T-helper 17 cell (primary cell): ENCODE data around the gene IQCC. TPM values are rescaled to one million over a fixed set of nuclear protein-coding genes. Genes with fewer than 3 reads are reported as not detected.
A peak's percentile ranks its signal among the peaks of the same experiment; 100 is the strongest.
"Not testable (repeated sequence)": the region's sequence is repeated elsewhere in the genome, so short reads cannot be mapped to it uniquely, and the experiment has no call there.

Experiments used
- ATAC-seq: fragments of 150-1000 bp; cut with Tn5 transposase; 2 replicates; pipeline ENCODE4 v1.10.0; 2021; ENCODE audit warnings: mild to moderate bottlenecking, moderate library complexity
- DNase-seq, 3 donors: peaks; one replicate each; pipeline versions ENCODE4 v3.0.0 to v3.0.0-alpha.2; 2020 to 2021
- H3K9me3 ChIP-seq: one replicate; pipeline ENCODE4 v1.7.0; 2013; ENCODE audit warnings: low read length, mild to moderate bottlenecking; ENCODE audit not compliant: control insufficient read depth, poor library complexity, severe bottlenecking
- H3K27ac Mint-ChIP-seq: one replicate; pipeline ENCODE4 v1.8.0; 2022; ENCODE audit warnings: mild to moderate bottlenecking, moderate library complexity, mixed read lengths
- H3K27me3 Mint-ChIP-seq: one replicate; pipeline ENCODE4 v1.8.0; 2022; ENCODE audit warnings: mixed read lengths
- H3K36me3 Mint-ChIP-seq: one replicate; pipeline ENCODE4 v1.8.0; 2022; ENCODE audit warnings: low read depth, mixed read lengths
- H3K4me1 Mint-ChIP-seq: one replicate; pipeline ENCODE4 v1.8.0; 2022; ENCODE audit warnings: mild to moderate bottlenecking, mixed read lengths
- H3K4me3 Mint-ChIP-seq: one replicate; pipeline ENCODE4 v1.8.0; 2022; ENCODE audit warnings: mild to moderate bottlenecking, moderate library complexity, mixed read lengths
- total RNA-seq, 4 donors: library from RNA in 2 of 4; stranded (reverse) in 2 of 4; gene quantifications; one replicate each; pipeline ENCODE4 v1.2.3 and lab custom pipeline; 2022 to 2026

Gene IQCC
- total RNA-seq (1 to 10 TPM; 3.2 to 4.1 TPM), total RNA-seq (lab: John Stamatoyannopoulos, UW) (3.8 to 8.9 reads per million in 2 donors)

DNA sequence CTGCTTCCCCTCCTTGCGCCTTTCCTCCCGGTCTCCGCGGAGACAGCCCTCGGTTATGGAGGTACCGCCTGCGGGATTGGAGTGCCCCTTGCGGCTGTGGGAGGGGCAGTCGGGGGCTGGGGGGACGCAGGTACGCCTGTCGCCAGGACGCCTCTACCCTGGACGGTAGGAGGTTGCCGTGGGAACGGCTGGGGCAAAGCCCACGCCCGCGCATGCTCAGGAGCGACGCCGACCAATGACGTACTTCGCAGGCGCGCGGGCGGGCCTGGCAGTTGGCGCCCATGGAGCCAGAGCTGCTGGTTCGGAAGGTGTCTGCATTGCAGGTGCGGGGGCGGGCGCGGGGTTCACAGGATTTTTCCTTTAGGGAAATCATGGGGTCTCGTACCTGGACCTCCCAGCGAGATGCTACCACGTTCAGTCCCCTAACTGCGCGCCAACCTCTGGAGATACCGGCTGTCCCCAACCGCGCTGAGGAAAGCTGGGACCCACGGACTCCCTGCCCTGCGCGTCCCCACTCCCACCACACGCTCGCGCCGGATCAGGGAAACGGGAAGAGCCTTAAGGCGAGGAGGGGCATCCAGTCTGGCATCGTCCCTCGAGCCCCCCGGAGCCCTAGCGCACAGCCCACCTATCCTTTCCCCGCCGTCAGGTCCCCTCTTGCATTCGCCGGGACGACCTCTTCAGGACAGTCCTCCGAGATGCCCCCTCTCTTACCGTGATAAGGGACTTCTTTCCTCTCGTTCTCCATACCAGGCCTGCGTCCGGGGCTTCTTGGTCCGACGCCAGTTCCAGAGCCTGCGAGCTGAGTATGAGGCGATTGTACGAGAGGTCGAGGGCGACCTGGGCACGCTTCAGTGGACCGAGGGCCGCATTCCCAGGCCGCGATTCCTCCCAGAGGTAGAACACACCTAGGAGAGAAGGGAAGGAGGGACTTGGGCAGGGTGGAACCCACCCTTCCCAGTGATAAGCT is at the start of gene IQCC:
Gene IQCC, plus strand, starts transcription at position 271 of the 970 bp plus-strand sequence. Its CDS starts 11 bp downstream, at position 282.
- ATAC-seq = peak; percentile 68
- Mint-ChIP-seq H3K4me1 (peaks cover 29% of the 10 kb centered on the region), H3K4me3 (peak within 1 kb of the TSS; percentile 88), H3K27me3 (no peaks in the 10 kb centered on the region), H3K36me3 (no peaks in the 10 kb centered on the region), H3K27ac (peak within 1 kb of the TSS; percentile 92)
- no peaks in the 10 kb centered on the region for H3K9me3 ChIP-seq
- peak; percentile 81 to 82 (median 82) for DNase-seq

DNA sequence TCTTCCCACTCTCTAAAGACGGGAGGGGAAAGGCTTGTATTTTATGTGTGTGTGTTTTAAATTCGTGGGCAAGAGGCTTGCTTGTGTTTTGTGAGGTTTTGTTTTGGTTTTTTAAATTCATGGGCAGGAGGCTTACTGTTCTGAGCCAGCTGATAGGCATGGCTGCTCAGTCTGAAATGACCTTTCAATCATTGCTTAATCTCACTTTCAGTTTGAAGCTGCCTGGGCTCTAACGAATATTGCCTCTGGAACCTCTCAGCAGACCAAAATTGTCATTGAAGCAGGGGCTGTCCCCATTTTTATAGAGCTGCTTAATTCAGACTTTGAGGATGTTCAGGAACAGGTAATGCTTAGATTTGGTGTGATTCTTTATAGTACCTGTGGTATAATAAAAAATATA is 46.3 kb upstream of the IQCC start:
- peak overlapping the region; percentile 8 for H3K27ac Mint-ChIP-seq
- H3K36me3 Mint-ChIP-seq = peaks cover 13% of the 10 kb centered on the region
- no peaks in the 10 kb centered on the region for H3K27me3 Mint-ChIP-seq
- ATAC-seq (no peak), DNase-seq (no peak)
- H3K4me1 Mint-ChIP-seq = peaks cover 5% of the 10 kb centered on the region
- H3K4me3 Mint-ChIP-seq = no peak overlapping the region
- no peaks in the 10 kb centered on the region for H3K9me3 ChIP-seq

DNA sequence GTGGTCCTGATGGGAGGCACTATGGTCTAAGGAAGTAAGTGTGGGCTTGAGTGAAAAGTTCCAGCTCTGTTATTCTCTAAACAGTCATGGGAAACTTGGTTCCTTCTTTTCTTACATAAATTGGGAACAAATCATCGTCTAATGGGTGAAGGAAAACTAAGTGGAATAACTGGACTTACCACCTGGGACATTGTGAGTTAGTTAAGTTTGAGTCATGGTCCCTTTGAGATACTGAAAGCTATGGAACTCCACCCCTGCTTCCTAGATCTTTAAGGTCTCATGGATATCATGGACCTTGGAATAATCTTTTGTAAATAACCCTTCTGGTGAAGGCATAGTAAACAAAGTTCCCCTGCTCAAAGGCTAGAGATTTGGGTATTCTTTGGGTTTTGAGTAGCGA is 42.1 kb upstream of the IQCC start:
- H3K27ac Mint-ChIP-seq = no peak overlapping the region
- ATAC-seq (no peak), DNase-seq (no peak)
- no peaks in the 10 kb centered on the region for H3K27me3 Mint-ChIP-seq
- no peak overlapping the region for H3K4me3 Mint-ChIP-seq
- H3K9me3 ChIP-seq = no peaks in the 10 kb centered on the region
- peaks cover under 1% of the 10 kb centered on the region for H3K4me1 Mint-ChIP-seq
- H3K36me3 Mint-ChIP-seq = peaks cover 17% of the 10 kb centered on the region

DNA sequence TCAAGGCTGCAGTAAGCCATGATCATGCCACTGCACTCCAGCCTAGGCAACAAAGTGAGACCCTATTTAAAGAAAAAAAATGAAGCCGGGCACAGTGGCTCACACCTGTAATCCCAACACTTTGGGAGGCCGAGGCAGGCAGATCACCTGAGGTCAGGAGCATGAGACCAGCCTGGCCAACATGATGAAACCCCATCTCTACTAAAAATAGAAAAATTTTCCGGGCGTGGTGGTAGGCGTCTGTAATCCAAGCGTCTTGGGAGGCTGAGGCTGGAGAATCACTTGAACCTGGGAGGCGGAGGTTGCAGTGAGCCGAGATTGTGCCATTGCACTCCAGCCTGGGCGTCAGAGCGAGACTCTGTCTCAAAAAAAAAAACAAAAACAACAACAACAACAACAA is 39.8 kb upstream of the IQCC start:
- not testable (repeated sequence) for H3K27me3 Mint-ChIP-seq, ATAC-seq, H3K9me3 ChIP-seq, H3K4me3 Mint-ChIP-seq, DNase-seq, H3K4me1 Mint-ChIP-seq, H3K27ac Mint-ChIP-seq
- H3K36me3 Mint-ChIP-seq = peaks cover 22% of the 10 kb centered on the region

DNA sequence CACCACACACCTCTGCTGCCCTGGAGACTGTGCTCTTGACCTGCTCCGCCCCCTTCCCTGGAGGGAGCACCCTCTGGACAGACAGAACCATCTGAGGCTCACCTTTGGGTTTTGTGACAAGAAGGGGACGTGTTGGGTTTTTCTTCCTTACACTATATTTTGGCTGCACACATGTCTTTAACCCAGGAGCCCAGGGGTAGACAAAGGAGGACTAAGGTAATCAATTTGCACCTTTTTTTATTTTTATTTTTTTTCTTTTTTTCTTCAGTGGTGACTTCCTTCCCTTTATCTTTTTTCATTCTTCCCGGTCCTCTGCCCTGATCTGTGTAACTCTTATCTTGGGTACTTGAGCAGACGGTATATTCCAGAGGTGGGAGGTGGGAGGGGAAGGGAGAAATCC is 34.5 kb upstream of the IQCC start:
- no peaks in the 10 kb centered on the region for H3K27me3 Mint-ChIP-seq

DNA sequence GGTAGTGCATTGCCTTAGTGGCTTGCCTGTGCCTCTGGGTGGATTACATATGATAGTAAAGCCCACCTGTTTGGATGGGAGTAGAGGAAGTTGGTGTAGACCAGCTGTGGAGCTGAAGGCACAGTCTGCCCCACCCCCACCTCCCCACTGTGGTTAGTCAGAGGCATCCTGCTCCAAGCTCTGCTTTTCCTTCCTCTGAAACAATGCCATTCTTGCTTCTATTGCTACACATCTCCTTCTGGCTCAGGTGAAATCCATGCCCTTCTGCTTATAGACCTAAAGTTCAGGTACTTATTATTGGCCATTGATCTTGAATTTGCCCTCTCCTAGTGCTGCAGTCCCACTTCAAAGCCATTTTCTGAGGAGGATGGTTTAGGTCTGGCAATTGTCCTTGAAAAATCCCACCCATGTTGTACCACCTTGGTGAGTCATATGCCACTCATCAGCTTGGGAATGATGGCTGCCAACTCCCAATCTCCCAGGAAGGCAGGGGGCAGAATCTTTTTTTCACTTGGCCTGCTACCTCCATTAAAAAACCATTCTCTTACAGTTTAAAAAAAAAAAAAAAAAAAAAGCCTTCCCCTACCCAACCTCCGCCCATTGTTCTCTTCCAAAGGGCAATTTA is 32.7 kb upstream of the IQCC start:
- no peaks in the 10 kb centered on the region for H3K27me3 Mint-ChIP-seq
- no peaks in the 10 kb centered on the region for H3K9me3 ChIP-seq
- ATAC-seq (no peak), DNase-seq (no peak)
- H3K4me1 Mint-ChIP-seq = peaks cover 8% of the 10 kb centered on the region
- peaks cover 8% of the 10 kb centered on the region for H3K36me3 Mint-ChIP-seq
- H3K4me3 Mint-ChIP-seq = no peak overlapping the region
- peak overlapping the region; percentile 65 for H3K27ac Mint-ChIP-seq

More for the DNA sequence above, 34.5 kb upstream of the IQCC start:
- H3K36me3 Mint-ChIP-seq = peaks cover 9% of the 10 kb centered on the region
- no peak overlapping the region for H3K4me3 Mint-ChIP-seq
- no peaks in the 10 kb centered on the region for H3K9me3 ChIP-seq
- DNase-seq (no peak), ATAC-seq (no peak)
- H3K4me1 Mint-ChIP-seq = peaks cover 8% of the 10 kb centered on the region
- peak overlapping the region; percentile 3 for H3K27ac Mint-ChIP-seq

DNA sequence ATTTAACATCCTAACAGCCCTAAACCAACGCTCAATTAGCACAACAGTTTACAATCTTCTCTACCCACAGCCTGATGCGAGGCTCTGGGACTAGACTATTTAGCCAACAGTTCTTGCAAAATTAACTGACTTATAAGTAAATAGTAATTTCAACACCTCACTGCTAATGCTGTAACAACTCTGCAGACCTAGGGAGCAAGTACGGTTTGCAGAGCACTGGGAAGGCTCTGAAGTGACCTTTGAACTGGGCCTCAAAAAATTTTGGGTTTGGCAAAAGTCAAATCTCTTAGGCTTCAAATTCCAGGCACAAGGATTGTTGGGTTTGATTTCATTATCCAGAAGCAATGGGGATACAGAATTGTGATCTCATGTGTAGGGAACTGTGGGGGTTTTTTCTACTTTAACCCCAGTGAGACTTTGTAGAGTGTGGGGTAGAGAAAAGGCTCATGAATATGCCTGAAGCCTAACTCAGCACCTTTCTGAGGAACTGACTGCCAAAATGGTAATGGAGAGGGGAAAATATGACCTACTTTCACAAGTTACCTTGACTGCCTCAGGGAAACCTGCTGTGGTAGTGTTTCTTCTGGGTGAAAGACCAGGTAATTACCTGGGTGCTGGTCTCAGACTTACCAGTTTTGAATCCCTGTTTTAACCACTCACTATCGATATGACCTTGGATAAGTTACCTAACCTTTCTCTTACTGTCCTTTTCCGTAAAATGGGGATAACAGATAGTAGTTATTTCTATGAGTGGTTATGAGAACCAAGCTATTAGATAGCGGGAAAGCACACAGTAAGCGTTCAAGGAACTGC is 26.9 kb upstream of the IQCC start:
- H3K4me1 Mint-ChIP-seq = peaks cover 26% of the 10 kb centered on the region
- no peak for ATAC-seq

DNA sequence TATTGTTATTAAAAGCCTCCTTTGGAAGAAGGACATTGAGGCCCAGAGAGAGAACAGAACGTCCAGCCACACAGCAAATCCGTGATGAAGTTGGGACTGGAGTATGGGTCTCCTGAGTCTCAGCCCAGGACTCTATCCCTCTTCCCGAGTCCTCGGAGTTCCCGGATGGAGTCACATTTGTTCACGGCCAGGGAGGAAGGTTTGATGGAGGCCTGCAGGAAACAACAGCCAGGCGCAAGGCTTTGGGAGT is 26.4 kb upstream of the IQCC start:
- no peak for ATAC-seq
- DNase-seq = no peak
- no peaks in the 10 kb centered on the region for H3K27me3 Mint-ChIP-seq
- no peaks in the 10 kb centered on the region for H3K9me3 ChIP-seq
- peaks cover 7% of the 10 kb centered on the region for H3K36me3 Mint-ChIP-seq
- H3K4me3 Mint-ChIP-seq = peak overlapping the region; percentile 95
- peak overlapping the region; percentile 90 for H3K27ac Mint-ChIP-seq
- peaks cover 28% of the 10 kb centered on the region for H3K4me1 Mint-ChIP-seq

More for the DNA sequence above, 26.9 kb upstream of the IQCC start:
- peak overlapping the region; percentile 95 for H3K4me3 Mint-ChIP-seq
- H3K27me3 Mint-ChIP-seq = no peaks in the 10 kb centered on the region
- DNase-seq = no peak
- H3K9me3 ChIP-seq = no peaks in the 10 kb centered on the region
- H3K27ac Mint-ChIP-seq = peak overlapping the region; percentile 90
- peaks cover 6% of the 10 kb centered on the region for H3K36me3 Mint-ChIP-seq

DNA sequence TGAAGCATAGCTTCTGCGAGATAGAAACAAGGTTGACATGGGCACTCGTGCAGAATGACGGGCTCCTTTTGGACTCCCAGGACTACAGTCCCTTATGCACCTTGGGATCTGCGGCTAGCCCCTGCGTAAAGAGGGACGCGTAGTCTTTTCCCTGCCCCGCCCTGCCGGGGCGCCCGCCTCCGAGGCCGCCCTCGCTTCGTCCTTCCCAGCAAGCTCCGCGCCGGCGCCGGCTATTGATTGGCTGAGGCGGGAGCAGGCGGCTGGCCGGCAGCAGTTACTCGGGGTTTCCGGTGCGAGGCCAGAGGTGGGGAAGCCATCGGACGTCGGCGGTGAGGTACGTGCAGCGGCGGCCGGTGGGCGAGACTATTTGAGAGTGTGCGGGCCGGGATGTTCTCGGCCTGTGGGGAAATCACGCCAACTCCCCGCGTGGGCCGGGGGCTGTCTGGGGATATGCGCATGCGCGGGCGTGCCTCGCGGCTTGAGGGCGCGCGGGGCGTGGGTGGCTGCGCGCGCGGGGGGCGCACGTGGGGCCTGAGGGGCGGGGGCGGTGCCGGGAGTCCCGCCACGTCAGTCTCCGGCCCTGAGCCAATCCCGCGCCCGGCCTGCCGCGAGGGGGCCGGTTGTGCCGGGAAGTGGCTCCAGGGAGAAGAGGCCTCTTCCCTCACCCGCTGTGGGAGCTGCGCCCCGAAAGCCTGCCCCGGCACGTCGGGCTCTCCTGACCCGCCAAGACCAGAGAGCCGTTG is 25.9 kb upstream of the IQCC start, which contains the start of gene TXLNA:
Gene TXLNA, plus strand, starts transcription at position 233 of the 743 bp plus-strand sequence. CDS start 671 bp downstream, outside the sequence.
- Mint-ChIP-seq H3K4me3 (peak within 1 kb of the TSS; percentile 95), H3K36me3 (peaks cover 9% of the 10 kb centered on the region), H3K27ac (peak within 1 kb of the TSS; percentile 90), H3K27me3 (no peaks in the 10 kb centered on the region), H3K4me1 (peaks cover 32% of the 10 kb centered on the region)
- DNase-seq (peak; percentile 72 to 89 (median 84)), ATAC-seq (peak; percentile 89)
- H3K9me3 ChIP-seq = no peaks in the 10 kb centered on the region

DNA sequence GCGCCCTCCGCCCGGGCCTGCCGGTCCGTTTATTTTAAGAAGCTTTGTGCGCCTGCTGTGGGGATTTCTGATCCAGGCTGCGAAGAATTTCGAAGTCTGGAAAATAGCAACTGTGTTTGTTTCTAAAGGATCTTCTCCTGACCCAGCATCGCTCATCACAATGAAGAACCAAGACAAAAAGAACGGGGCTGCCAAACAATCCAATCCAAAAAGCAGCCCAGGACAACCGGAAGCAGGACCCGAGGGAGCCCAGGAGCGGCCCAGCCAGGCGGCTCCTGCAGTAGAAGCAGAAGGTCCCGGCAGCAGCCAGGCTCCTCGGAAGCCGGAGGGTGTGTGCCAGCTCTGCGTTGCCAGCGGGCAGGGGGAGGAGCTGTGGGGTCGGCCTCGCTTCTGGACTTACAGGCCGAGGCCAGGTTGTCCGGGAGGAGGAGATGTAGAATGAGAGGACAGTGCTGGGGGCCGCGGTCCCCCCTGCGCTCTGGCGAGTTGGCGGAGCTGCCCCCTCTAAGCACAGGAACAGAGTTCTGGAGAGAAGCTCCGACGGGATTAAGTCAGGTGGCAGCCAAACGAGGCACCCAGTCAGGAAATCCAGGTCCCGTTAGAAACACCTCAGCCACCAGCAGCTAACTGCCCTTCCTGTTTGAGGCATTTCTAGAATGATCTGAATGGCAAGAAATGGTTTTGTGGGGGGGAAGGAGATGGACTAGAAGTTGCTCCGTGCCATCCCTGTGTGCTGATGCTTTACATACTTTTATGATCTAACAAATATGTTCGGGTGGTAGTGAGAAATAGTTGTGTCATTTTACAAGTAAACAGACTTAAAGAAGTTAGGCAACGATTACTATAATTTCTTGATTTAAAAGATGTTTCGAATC is 25.0 kb upstream of the IQCC start:
- ATAC-seq (no peak), DNase-seq (no peak)
- H3K9me3 ChIP-seq = no peaks in the 10 kb centered on the region
- peaks cover 9% of the 10 kb centered on the region for H3K36me3 Mint-ChIP-seq
- no peaks in the 10 kb centered on the region for H3K27me3 Mint-ChIP-seq
- H3K4me3 Mint-ChIP-seq = peak overlapping the region; percentile 95
- H3K27ac Mint-ChIP-seq = peak overlapping the region; percentile 90
- peaks cover 35% of the 10 kb centered on the region for H3K4me1 Mint-ChIP-seq

DNA sequence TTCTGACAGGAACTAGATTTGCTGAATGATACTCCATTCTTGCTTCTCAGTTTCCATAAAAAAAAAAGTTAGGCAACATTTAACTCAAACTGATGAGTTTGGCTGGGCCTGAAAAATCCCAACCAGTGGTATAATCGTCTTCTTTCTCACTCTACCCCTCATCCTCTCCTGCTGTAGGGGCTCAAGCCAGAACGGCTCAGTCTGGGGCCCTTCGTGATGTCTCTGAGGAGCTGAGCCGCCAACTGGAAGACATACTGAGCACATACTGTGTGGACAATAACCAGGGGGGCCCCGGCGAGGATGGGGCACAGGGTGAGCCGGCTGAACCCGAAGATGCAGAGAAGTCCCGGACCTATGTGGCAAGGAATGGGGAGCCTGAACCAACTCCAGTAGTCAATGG is 24.4 kb upstream of the IQCC start:
- peak overlapping the region; percentile 95 for H3K4me3 Mint-ChIP-seq
- H3K4me1 Mint-ChIP-seq = peaks cover 37% of the 10 kb centered on the region
- peaks cover 11% of the 10 kb centered on the region for H3K36me3 Mint-ChIP-seq
- peak overlapping the region; percentile 90 for H3K27ac Mint-ChIP-seq
- no peaks in the 10 kb centered on the region for H3K9me3 ChIP-seq
- no peaks in the 10 kb centered on the region for H3K27me3 Mint-ChIP-seq
- no peak for DNase-seq
- ATAC-seq = no peak

DNA sequence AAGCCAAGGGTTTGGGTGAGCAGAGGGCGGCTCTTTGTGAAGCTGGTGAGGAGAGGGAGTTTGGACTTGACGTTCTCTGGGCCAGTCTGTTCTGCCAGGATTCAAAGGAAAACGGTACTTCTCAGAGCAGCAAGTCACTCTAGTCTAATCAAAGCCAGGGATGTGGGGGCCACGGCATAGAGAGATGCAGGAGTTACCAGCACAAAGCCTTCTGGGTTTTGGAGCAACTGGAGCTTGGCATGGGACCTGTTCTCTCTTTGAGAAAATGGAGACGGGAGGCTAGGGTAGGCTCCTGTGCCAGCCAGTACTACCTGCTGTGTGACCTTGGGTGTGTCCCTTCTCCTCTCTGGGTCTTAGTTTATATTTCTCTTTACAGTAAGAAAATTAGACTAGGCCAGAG is 23.9 kb upstream of the IQCC start:
- DNase-seq (no peak), ATAC-seq (no peak)
- peak overlapping the region; percentile 90 for H3K27ac Mint-ChIP-seq
- H3K36me3 Mint-ChIP-seq = peaks cover 15% of the 10 kb centered on the region
- peak overlapping the region; percentile 52 for H3K4me3 Mint-ChIP-seq
- H3K27me3 Mint-ChIP-seq = no peaks in the 10 kb centered on the region
- peaks cover 42% of the 10 kb centered on the region for H3K4me1 Mint-ChIP-seq
- H3K9me3 ChIP-seq = no peaks in the 10 kb centered on the region
